Activated T-helper 1 cell treated with anti-CD3 and anti-CD28 coated beads, Interleukin-2, amount 50 U/mL, for 16 hours (primary cell): ENCODE measurements around the gene GPR158.
"Not testable (repeated sequence)": the region's sequence is repeated elsewhere in the genome, so short reads cannot be mapped to it uniquely, and the experiment has no call there.

Source experiments
- DNase-seq, 2 donors: peaks; one replicate each; pipeline ENCODE4 v3.0.0-alpha.2; 2020; ENCODE audit warnings: low read depth in 1 of 2, low spot score in 1 of 2

Gene GPR158, protein sequence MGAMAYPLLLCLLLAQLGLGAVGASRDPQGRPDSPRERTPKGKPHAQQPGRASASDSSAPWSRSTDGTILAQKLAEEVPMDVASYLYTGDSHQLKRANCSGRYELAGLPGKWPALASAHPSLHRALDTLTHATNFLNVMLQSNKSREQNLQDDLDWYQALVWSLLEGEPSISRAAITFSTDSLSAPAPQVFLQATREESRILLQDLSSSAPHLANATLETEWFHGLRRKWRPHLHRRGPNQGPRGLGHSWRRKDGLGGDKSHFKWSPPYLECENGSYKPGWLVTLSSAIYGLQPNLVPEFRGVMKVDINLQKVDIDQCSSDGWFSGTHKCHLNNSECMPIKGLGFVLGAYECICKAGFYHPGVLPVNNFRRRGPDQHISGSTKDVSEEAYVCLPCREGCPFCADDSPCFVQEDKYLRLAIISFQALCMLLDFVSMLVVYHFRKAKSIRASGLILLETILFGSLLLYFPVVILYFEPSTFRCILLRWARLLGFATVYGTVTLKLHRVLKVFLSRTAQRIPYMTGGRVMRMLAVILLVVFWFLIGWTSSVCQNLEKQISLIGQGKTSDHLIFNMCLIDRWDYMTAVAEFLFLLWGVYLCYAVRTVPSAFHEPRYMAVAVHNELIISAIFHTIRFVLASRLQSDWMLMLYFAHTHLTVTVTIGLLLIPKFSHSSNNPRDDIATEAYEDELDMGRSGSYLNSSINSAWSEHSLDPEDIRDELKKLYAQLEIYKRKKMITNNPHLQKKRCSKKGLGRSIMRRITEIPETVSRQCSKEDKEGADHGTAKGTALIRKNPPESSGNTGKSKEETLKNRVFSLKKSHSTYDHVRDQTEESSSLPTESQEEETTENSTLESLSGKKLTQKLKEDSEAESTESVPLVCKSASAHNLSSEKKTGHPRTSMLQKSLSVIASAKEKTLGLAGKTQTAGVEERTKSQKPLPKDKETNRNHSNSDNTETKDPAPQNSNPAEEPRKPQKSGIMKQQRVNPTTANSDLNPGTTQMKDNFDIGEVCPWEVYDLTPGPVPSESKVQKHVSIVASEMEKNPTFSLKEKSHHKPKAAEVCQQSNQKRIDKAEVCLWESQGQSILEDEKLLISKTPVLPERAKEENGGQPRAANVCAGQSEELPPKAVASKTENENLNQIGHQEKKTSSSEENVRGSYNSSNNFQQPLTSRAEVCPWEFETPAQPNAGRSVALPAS (N-terminal part only)

GRCh38 chr10:25174461-25175230 lies at the start of gene GPR158:
GPR158 (plus strand) TSS chr10:25175001; CDS start chr10:25175421, 420 bp downstream.
- no peak for DNase-seq

- no peak for DNase-seq
Measured at GRCh38 chr10:25125201-25125611, 49.6 kb upstream of the GPR158 start.

GRCh38 chr10:25129592-25129991 lies 45.2 kb upstream of the GPR158 start:
- DNase-seq: no peak

- DNase-seq: no peak
Measured at GRCh38 chr10:25130906-25131305, 43.9 kb upstream of the GPR158 start.

- DNase-seq: no peak
Measured at GRCh38 chr10:25142116-25142864, 32.5 kb upstream of the GPR158 start.

GRCh38 chr10:25157650-25158049 lies 17.2 kb upstream of the GPR158 start:
- DNase-seq: no peak

DNA sequence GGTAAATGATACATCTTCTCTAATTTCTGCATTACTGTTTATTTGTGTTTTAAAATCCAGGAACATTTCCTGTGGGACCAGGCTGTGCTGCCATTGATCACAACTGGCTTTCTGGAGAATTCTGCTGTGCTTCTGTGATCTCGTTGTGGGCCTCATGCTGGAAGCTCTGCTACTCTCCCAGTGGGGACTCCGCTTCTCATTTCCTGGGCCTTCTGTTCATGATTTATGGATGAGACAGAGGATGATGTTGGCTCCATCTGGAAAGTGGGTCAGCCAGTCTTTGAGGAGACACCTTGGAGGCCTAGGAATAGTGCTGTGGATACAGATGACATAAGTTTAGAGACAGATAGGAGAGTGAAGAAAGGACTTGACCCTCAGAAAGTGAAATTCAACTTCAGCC lies 15.2 kb upstream of the GPR158 start:
- no peak for DNase-seq

GRCh38 chr10:25162391-25162790 lies 12.4 kb upstream of the GPR158 start:
- DNase-seq: no peak

- not testable (repeated sequence) for DNase-seq
Measured at GRCh38 chr10:25163464-25163863, 11.3 kb upstream of the GPR158 start.

DNA sequence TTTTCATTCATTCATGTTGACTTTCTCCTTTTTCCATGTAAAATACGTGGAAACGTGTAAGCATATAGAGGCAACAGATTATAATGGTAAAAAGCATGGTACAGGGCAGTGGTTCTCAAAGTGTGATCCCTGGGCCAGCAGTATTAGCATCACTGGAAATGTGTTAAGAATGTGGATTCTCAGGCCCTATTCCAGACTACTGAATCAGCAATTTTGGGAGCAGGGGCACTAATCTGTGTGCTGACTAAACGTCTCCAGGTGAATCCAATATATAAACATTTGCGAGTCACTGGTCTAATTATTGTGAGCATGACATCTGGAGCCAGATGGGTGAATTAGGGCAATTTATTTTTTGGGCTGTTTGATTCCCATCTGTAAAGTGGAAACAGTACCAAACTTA lies 5.1 kb upstream of the GPR158 start:
- DNase-seq: no peak

DNA sequence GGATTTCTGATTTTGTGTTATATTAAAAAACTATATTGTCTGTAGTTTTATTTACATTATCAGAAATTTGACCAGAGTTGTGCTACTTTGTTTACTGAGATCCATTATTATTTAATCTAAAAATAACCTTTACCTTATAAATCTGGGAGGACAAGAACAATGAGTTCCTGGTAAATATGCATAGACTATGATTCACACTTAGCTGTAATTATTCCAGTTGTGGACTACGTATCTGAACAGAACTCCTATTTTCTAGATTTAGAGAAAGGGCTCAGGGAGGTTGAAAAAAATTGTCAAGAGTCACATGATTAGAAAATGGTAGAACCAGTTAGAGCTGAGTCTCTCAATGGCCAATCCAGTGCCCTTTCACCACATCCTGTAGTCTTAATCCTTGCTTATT lies 4.2 kb upstream of the GPR158 start:
- no peak for DNase-seq

DNA sequence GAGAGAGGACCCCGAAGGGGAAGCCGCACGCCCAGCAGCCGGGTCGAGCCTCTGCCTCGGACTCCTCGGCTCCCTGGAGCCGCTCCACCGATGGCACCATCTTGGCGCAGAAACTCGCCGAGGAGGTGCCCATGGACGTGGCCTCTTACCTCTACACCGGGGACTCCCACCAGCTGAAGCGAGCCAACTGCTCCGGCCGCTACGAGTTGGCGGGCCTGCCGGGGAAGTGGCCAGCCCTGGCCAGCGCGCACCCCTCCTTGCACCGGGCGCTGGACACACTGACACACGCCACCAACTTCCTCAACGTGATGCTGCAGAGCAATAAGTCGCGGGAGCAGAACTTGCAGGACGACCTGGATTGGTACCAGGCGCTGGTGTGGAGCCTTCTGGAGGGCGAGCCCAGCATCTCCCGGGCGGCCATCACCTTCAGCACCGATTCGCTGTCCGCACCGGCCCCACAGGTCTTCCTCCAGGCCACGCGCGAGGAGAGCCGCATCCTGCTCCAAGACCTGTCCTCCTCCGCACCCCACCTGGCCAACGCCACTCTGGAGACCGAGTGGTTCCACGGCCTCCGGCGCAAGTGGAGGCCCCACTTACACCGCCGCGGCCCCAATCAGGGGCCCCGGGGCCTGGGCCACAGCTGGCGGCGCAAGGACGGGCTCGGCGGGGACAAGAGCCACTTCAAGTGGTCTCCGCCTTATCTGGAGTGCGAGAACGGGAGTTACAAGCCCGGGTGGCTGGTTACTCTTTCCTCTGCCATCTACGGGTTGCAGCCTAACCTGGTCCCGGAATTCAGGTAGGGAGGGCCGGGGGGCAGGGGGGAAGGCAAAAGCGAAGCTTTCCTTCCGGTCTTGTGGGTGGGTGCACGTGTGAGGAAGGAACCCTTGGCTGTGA lies 973 bp downstream of the GPR158 start:
- DNase-seq: no peak

DNA sequence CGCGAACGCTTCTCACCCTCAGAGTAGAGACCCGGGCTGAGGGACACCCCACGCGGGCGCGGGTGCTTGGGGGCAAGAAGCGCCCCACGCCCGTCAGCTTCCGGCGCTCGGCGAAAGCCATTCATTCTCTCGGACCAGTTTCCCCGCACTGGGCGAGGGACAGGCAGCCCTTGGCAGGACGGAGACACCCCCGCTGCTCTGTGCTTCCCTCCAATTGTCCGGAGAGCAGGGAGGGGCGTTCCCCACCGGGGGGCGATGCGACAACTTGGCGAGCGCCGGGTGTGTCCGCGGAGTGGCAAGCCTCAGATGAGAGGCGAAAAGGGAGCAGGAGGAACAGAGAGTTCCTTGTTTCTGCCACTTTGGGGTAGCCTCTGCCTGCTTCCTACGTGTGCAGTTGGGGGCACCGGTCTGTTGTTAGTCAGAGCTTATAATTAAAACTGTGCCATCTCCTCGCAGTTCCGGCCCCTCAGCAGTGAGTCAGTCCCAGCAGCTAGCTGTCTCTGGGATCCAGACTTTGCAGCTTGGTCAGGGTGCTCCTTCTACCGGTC lies 1.7 kb downstream of the GPR158 start:
- no peak for DNase-seq

GRCh38 chr10:25177093-25177753 lies 2.4 kb downstream of the GPR158 start:
- DNase-seq: no peak

GRCh38 chr10:25177754-25178135 lies 2.9 kb downstream of the GPR158 start:
- no peak for DNase-seq

GRCh38 chr10:25178411-25178810 lies 3.6 kb downstream of the GPR158 start:
- no peak for DNase-seq

- DNase-seq: no peak
Measured at GRCh38 chr10:25180801-25181200, 6.0 kb downstream of the GPR158 start.

- DNase-seq: no peak
Measured at GRCh38 chr10:25182636-25183035, 7.8 kb downstream of the GPR158 start.
